T-helper 1 cell treated with Interleukin-12 subunit alpha and Interleukin-12 subunit beta and Interleukin-4 antibody, amounts not matched to agents 30 ng/mL and 1 ng/mL, for 36 hours (primary cell): ENCODE measurements around the gene IGF2BP1. TPM values are rescaled to one million over a fixed set of nuclear protein-coding genes. Genes with fewer than 3 reads are reported as not detected.
"Not testable (repeated sequence)": the region's sequence is repeated elsewhere in the genome, so short reads cannot be mapped to it uniquely, and the experiment has no call there.

ENCODE experiments used
- intact Hi-C: fragments of 100-400 bp; cut with micrococcal nuclease; formaldehyde crosslinking; loops from one replicate; pipeline ENCODE4 v1.15.1; 2024
- total RNA-seq: library from RNA; stranded (reverse); gene quantifications from 2 replicates; pipeline ENCODE4 v1.2.3, GENCODE V29; 2022

IGF2BP1 gene
- total RNA-seq, 1 donor from 2014 or later = 0.10 TPM

DNA sequence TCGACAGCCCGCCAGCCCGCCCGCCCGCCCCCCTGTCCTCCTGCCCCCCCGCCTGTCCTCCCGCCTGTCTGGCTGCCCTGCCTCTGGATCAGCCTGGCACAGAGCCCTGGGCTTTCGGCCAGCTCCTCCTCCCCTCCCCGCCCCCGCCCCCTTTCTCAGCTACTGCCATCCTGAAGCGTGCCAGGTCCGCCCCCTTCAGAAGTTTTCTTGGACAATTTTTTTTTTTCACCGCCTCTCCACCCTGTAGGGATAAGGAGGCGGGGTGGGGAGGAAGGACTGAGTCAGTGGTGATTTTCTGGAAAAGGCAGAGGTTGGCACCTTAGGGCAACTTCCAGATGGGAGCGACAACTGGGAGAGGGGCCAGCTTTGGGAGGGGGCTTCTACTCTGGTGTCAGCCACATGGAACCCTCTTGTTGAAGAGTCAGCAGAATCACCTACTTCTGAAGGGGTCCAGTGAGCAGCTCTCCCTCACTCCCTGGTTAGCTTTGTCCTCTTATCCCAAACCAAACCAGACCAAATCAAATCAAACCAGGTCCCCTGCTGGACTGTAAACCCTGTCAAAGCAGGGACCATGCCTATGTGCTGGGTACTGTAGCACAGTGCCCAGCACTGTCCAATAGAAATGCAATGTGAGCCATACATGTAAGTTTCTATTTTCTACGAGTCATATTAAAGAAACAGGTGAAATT is 19.7 kb downstream of the IGF2BP1 start:
- intact Hi-C loops = no loop called here

DNA sequence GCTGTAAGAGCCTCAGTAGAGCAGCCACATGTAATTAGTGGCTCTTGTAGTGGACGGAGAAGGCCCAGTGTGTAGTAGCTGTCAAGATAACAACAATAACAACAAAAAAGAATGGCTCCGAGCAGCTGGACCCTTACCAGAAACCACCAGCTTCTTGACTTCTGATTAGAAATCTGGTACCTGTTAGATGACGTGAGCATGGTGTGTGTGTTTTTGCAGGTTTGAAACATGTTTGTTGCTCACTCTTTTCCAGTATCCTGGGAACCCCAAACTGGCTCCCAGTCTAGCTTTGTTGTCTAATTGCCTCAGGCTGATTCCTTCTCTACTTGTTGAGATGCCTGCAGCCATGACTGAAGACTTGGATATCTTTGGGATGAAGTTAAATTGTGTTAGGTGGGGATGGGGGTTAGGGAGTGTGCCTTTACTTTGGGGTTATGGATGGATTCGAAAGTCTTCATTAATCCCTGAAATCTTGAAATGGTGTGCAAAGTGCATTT is 21.0 kb downstream of the IGF2BP1 start:
- intact Hi-C loops = no loop called here

DNA sequence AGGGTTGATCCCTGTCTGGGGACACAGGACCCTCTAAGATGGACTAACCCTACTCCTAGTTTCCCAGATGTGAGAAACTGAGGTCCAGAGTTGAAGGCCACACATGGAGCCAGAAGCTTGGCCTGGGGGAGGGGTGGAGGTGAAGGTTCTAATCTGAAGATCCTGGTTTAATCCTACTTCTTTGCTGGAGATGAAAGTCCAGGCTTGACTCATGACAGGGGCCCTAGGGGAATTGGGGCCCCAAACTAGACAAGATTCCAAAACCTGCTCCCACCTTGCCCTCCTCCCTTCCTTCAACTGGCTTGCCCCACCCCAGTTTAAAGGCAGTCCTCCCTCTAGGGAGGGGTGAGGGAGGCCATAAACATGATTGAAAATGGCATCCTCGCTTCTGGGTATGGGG is 21.6 kb downstream of the IGF2BP1 start:
- intact Hi-C loops = no loop called here

DNA sequence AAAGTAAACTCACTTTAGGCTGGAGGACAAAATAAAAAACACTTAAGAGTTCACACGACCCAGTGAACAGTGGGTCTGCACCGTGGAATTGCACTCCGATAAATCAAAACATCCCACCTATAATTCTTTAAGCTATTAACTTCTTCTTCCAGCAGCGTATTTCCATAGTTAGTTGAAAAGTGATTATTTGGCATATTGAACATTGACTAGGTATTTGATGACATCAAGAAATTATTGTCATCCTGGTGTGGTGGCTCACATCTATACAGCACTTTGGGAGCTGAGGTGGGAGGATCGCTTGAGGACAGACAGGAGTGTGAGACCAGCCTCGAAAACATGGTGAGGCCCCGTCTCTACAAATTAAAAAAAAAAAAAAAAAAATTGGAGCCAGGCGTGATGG is 23.4 kb downstream of the IGF2BP1 start:
- intact Hi-C loops = no loop called here

DNA sequence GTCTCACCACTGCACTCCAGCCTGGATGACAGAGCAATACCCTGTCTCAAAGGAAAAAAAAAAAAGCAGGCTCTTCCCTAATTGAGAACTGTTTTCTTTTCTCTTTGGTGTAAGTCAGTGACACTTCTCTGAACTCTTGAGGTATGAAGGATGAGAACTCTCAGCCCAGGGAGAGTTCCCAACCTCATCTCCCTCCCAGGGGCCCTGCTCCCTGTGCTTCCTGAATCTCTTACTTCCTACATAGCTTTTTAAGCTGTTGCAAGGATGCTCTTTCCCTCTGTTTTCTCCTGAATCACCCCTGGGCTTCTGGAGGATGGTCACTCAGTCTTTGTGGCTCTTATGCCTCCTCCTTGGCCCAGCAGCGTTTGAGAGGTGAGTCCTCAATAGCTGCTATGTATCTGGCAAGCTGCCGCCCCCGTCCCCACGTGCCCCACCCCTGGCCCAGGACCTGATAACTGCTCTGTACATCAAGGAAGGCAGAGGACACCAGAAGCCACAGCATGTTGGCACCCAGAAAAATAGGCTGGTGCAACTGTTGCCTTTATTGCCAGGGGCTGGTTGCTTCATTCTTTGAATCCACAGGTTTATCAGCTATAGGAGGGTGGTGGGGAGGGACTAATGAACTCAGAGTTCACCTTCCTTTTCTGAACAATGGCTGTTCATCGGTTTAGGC is 24.0 kb downstream of the IGF2BP1 start:
- intact Hi-C loops = no loop called here

DNA sequence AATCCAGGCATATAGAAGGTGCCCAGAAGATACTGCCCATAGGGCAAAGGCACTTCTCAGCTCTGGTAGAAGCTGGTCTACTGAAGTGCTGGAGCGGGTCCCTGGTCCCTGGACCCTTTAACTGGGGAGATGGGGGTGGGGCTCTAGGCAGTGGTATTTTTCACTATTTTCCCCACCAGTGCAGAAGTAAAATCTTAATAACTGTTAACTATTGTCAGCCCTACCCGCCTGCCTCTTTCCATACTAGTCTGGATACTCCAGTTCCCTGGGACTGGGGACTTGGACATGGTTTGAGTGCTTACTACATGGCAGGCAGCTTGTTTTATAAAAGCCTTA is 24.6 kb downstream of the IGF2BP1 start:
- intact Hi-C loops = no loop called here

DNA sequence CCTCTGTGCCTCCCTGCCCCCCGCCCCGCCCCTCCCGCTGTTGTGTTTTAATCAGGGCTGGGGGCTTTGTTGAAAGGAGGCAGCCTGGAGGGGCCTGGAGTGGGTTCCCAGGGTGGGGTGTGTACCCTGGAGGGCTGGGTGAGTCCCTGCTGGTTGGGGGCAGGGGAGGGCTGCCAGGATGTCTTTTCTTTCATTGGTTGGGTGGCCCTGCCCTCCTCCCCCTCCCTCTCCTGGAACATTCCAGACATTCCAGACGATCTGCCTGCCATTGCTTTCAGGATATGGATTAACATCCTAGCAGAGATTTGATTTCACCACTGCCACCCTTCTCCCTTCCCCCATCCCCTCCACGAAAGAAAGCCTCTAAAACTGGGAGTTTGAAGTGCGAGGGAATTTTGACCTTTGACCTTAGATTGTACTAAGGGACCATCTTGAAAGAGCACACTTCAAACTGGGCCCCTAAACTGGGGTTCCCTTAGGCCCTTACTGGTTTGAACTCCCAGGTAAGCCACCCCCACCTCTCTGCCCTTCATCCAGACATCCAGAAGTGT is 25.3 kb downstream of the IGF2BP1 start:
- intact Hi-C loops = no loop called here

DNA sequence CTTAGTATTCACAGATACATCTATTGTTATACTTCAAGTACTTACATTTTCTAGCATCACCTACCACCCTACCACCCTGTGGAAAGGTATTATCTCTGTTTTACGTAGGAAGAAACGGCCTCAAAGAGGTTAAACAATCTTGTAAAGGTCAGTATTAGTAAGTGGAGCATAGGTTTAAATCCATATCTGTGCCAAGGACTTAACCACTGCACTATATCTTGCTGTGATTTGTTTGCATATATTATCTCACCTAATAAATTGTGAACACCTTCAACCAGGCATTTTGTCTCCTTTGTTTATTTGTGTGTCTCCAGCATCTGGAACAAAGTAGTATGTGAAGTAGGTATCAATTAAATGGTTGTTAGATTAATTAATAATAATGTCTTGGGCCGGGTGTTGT is 27.3 kb downstream of the IGF2BP1 start:
- intact Hi-C loops = no loop called here

DNA sequence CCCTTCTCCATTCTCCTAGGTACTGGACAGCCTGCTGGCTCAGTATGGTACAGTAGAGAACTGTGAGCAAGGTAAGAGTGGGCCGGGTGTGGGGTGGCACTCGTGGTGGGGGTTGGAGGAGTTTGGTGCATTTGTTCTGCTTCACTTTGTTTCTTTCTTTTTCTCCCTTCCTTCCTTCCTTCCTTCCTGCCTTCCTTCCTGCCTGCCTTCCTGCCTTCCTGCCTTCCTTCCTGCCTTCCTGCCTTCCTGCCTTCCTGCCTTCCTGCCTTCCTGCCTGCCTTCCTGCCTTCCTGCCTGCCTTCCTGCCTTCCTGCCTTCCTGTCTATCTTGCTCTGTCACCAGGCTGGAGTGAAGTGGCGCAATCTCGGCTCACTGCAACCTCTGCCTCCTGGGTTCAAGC is 29.3 kb downstream of the IGF2BP1 start:
- intact Hi-C loops = not testable (repeated sequence)

DNA sequence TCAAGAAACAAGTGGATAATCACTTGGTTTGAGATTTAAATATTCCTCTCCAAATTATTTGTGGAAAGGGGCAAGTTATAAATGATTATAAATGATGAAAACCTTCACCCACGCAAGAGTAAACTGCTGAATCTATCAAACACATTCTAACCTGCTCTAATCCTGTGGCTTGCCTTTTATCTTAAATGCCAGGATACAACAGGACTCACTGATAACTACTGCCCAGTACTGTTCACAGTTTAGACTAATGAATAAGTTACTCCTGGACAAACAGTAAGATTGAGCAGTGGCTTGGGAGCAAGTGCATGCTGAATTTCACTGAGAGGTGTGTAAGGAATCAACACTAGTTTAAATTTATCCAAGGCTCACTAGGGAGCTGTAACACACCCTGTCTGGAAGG is 31.1 kb downstream of the IGF2BP1 start:
- intact Hi-C loops = no loop called here

DNA sequence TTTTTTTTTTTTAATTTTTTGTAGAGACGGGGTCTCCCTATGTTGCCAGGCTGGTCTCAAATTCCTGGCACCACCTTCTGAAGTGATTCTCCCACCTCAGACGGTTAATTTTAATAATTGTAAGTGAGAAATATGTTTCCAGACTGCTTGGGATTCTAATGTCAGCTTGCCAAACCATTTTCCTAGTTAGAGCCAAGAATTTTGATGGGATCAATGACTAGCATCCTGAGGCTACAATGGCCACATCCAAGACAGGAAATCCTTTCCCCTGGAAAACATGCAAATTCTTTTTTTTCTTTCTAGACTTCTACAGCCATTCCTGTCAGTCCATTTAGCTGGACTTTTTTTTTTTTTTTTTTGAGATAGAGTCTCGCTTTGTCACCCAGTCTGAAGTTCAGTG is 32.6 kb downstream of the IGF2BP1 start:
- intact Hi-C loops = no loop called here

DNA sequence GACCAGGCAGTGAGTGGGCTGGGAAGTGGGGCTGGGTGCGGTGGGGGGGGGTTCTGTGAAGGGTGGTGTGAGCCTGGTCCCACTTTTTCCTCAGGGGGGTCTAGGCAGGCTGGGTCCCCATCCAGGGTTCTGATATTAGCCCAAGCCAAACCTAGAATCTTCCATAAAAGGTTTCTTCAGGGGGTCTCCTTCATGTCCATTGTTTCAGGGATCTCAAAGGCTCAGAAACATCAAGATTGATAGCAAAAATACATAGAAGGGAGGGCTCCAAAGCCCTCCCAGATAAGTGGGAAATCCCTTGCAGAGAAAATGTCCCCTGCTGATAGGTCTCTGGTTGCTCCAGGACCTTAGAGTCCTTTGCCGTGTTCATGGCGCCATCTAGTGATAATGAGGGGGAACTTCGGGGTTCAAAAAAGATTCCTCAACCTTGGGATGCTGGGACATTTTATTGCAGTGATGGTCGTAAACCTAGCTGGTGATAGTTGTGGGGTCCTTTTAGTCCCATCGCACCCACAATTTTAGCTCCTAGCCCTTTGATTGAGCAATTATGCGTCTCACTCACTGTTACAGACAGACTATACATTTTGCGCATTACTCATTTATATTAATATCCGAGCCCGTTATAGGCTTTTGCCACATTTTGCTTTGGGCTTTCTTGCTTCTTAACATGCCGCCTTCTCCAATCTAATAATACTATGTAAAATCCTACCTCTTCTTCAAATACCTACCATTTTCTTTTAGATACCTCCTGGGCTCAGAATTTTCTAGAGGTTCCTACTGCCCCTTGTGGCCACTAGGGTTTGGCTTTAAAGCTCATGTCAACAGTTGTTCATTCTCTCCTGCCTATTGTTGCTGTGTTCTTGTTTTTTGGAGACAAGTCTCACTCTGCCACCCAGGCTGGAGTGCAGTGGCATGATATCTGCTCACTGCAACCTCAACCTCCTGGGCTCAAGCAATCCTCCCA is 35.1 kb downstream of the IGF2BP1 start:
- intact Hi-C loops = loop anchor here (1.0 to 2.0 kb wide), 8 partner anchors 88 to 361 kb away; partner anchors contain the start of gene SNF8

DNA sequence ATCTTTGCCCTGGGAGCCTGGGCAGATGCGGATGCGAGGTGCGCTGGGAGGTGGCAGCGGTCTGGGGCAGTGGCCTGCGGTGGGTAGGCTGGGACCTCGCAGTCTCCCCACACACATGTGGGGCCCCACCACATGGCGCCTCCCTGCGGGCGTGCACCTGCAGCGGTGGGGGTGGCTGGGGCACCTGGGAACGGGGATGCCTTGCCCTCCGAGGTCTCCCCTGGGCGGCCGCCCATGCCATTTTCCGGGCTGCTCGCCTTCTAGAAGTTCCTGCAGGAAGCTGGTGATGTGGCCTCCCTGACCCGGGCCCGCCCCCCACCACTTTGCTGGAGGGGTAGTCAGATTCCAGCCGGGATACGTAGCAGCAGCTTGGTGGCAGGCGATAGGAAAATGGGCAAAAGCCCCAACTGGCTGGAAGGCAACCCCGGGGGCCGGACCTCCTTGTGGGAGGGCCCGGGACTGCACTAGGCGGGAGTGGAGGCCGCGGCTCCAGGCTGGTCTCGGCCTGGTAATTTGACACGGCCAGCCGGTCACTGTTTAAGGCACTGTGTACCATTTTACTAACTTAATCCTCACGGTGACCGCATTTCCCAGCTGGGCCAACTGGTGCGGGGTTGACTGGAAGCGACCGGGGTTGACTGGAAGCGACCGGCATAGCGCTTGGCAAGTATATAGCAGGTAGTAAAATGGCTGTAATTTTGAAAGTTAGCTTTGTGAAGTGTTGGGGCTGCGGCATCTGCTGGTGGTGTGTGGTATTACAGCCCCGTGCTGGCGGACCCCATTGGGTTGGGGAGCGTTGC is 38.5 kb downstream of the IGF2BP1 start:
- intact Hi-C loops = no loop called here

DNA sequence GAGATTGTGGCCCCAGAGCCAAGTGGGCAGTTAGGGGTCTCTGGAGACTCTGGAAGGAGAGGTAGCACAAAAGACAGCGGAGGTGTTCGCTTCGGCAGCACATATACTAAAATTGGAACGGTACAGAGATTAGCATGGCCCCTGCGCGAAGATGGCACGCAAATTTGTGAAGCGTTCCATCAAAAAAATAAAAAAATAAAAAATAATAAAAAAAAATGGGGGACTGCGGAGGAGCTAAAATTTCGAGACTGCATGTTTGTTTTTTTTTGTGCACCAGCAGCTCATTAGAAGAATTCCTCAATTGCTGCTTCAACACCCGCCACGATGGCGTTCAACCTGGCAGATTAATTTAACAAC is 39.1 kb downstream of the IGF2BP1 start:
- intact Hi-C loops = no loop called here

DNA sequence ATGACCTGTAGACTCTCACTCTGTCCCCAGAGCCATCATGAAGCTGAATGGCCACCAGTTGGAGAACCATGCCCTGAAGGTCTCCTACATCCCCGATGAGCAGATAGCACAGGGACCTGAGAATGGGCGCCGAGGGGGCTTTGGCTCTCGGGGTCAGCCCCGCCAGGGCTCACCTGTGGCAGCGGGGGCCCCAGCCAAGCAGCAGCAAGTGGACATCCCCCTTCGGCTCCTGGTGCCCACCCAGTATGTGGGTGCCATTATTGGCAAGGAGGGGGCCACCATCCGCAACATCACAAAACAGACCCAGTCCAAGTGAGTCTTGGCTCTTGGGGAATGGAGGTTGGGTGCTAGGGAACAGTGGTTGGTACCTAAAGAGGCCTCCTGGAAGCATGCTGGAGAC is 41.0 kb downstream of the IGF2BP1 start:
- intact Hi-C loops = no loop called here

DNA sequence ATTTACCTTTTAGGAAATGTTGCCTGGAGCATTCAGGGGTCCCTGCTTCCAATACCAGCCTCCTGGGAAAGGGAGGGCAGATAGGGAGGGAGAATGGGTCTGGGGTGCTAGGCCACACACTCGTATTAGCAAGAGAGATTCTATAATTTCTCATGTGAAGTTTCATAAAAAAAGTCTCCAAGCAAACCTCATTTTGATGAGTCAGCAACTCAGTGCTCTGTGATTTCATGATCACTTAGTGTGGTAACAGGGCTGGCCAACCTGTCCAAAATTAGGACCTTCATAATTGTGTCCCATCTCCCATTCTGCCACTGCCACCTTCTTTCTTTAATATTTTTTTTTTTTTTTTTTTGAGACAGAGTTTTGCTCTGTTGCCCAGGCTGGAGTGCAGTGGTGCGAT is 41.4 kb downstream of the IGF2BP1 start:
- intact Hi-C loops = no loop called here

DNA sequence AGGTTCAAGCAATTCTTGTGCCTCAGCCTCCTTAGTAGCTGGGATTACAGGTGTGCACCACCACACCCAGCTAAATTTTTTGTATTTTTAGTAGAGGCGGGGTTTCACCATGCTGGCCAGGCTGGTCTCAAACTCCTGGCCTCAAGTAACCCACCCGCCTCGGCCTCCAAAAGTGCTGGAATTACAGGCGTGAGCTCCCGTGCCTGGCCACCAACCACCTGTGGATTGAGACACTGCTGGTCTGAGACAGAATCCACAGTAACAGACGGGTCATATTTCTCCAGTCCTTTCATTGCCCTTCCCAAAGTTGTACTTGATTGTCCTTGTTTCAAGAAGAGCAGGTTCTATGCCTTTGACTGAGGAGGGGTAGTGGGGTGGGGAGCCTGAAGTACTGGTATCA is 42.3 kb downstream of the IGF2BP1 start:
- intact Hi-C loops = not testable (repeated sequence)

DNA sequence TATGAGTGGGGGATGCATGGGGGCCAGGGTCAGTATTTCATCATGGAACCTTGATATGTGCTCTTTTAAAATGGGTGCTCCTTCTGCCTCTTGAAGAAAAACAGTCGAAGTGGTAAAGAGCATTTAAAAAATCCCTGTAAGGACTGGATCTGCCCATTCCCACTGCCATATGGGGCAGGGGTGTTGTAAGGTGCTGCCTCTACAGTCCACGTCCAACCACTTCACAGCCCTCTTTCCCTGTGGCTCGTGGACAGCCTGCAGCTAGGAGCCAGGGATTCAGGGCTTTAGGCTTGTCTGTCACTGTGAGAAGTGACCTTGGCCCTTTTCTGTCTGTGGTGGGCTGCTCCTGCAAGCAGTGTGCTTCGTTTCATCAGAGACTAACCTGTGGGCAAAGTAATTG is 44.3 kb downstream of the IGF2BP1 start:
- intact Hi-C loops = no loop called here

DNA sequence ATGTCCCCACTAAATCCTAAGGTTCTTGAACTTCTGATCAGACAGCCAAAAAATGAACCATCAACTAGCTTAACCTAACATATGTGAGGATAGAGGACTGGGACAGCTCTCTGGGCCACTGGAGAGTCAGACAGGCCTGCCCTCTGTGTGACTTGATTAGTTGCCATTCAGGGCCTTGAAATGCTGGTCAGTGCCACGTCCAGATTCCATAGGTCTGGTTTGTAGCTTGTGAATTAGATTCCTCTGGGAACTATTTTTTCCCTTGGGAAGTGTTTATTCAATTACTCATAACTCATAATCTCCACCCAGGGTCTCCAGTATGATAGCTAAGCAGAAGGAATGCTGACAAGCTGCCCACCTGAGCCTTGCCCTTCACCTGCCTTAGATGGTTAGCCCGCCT is 48.2 kb downstream of the IGF2BP1 start:
- intact Hi-C loops = no loop called here

DNA sequence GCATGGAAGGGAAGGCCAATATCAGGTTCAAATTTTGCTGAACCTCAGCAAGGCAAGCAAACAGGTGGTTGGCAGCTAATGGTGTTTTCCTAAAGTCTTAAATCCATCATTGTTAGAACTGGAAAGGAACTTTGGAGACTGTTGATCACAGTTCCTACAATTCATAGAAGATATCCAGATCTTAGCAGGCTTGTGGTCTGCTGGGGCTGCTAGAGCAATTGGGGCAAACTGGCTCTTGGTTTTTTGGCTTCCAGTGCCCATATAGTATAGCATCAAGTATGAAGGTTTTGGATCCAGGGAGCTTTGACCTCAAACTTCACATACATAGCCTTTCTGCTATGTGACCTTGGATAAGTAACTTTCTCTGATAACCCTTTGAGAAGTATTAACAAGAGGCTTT is 49.7 kb downstream of the IGF2BP1 start:
- intact Hi-C loops = no loop called here

DNA sequence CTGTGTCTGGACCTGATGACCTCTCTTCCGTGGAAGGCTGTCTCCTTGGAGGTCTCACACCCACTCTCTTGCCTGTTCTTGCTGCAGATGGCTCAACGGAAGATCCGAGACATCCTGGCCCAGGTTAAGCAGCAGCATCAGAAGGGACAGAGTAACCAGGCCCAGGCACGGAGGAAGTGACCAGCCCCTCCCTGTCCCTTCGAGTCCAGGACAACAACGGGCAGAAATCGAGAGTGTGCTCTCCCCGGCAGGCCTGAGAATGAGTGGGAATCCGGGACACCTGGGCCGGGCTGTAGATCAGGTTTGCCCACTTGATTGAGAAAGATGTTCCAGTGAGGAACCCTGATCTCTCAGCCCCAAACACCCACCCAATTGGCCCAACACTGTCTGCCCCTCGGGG is 52.1 kb downstream of the IGF2BP1 start:
- intact Hi-C loops = no loop called here
